Measurements from ENCODE around the gene ZHX3.

DNA sequence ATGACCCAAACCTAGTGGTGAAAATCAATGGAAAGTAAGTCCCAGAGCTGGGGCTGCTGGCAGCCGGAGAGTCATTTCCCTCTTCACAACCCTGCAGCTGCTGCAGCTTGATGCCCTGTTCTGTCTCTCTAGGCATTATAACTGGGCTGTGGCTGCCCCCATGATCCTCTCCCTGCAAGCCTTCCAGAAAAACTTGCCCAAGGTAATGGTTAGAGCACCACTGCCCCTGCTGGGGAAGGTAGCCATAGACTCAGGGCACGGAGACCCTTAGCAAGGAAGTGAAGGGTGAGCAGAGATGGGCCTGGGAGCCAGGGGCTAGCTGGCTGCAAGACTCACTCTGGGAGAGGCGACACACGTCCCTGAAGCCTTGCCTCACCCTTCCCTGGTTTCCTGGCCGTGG is 35.1 kb upstream of the ZHX3 start:
- TF ChIP-seq, protein P1, sequence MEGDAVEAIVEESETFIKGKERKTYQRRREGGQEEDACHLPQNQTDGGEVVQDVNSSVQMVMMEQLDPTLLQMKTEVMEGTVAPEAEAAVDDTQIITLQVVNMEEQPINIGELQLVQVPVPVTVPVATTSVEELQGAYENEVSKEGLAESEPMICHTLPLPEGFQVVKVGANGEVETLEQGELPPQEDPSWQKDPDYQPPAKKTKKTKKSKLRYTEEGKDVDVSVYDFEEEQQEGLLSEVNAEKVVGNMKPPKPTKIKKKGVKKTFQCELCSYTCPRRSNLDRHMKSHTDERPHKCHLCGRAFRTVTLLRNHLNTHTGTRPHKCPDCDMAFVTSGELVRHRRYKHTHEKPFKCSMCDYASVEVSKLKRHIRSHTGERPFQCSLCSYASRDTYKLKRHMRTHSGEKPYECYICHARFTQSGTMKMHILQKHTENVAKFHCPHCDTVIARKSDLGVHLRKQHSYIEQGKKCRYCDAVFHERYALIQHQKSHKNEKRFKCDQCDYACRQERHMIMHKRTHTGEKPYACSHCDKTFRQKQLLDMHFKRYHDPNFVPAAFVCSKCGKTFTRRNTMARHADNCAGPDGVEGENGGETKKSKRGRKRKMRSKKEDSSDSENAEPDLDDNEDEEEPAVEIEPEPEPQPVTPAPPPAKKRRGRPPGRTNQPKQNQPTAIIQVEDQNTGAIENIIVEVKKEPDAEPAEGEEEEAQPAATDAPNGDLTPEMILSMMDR (IDR thresholded peaks at IDR 0.05; ENCODE audit: low read depth, low read length): no peak
- no peak for TF ChIP-seq POLR2A (IDR thresholded peaks at IDR 0.05; ENCODE audit: extremely low read depth, insufficient read length)
